GM04503 (cell line): Measurements from ENCODE around the gene C4B.

Experiments
- DNase-seq: peaks from one replicate; pipeline ENCODE4 v3.0.0-alpha.2; 2012; ENCODE audit warnings: low read depth

Gene C4B

GRCh38 chr6:32082935-32083334 lies 68.3 kb downstream of the C4B start:
- DNase-seq = peak; percentile 92

- no peak for DNase-seq
Measured at GRCh38 chr6:32083812-32084768, 69.5 kb downstream of the C4B start.

- DNase-seq = no peak
Measured at GRCh38 chr6:32084780-32085179, 70.2 kb downstream of the C4B start.
